HG02870 (cell line): Measurements from ENCODE around the gene S100A7.
"Not testable (repeated sequence)": the region's sequence is repeated elsewhere in the genome, so short reads cannot be mapped to it uniquely, and the experiment has no call there.

Source experiments
- ATAC-seq: cut with Tn5 transposase; IDR thresholded peaks from one replicate; pipeline ENCODE4 v1.9.1; 2021; ENCODE audit warnings: mild to moderate bottlenecking, moderate library complexity; ENCODE audit not compliant: unreplicated experiment

The S100A7 gene

DNA sequence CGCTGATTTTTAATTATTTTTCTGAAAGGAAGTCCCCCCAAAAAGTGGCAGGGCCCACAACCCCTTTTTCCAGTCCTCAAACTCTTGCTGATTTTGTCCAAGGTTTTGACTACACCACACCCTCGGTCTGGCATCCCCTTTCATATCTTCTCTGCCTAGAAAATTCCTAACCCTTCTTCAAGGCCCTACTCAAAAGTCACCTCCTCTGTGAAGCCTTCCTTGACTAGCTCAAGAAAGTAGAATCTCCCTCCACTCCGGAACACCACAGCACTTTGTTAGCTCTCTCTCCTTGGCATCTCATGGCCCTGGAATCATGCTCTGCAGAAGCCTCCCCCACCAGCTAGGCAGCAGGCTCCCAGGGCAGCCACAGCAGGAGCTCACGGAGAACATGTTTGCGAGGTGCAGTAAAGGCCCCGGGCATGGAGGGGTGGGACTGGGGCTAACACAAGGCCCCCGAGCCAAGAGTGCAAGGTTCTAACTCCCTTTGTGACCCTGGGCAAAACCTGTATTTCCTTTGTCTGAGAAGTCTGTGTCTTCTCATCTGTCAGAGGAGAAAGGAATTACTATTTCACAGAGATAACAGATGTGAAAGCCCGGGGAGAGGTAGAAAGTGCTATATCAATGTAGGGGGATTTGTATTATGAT is 17.7 kb upstream of the S100A7 start:
- no peak for ATAC-seq

DNA sequence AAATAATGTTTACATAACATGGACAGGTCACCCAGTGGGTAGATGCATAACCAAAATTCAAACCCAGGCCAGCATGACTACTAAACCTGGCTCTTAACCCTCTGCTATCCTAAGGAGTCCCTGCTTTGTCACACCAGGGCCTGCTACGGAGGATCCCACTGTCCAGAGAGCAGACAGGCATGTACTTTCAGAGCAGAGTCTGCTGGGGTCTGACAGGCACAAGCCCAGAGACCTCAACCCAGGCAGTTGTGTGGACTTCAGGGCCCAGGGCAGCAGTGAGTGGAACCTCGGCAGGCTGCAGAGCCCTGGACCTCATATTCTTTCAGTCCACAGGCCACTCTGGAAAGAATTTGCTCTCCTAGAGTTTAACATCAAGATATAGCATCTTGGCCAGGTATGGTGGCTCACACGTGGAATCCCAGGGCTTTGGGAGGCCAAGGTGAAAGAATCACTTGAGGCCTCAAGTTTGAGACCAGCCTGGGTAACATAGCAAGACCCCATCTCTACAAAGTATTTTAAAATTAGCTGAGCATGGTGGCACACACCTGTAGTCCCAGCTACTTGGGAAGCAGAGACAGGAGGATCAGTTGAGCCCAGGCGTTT is 16.1 kb upstream of the S100A7 start:
- no peak for ATAC-seq

DNA sequence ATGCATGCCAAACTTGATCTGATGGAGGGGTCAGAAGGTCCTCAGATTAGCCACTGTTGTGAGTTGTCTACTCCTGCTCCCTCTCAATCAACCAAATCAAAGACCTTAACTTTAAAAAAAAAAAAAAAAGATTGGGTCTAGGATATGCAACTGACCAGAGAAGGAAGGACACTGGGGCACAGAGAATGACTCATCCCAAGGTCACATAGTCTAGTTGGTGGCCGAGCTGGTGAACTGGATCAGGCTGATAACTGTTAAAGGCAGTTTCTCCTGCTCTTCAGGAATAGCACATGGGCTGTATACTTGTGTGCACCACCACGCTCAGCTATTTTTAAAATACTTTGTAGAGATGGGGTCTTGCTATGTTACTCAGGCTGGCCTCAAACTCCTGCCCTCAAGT is 14.8 kb upstream of the S100A7 start:
- no peak for ATAC-seq

DNA sequence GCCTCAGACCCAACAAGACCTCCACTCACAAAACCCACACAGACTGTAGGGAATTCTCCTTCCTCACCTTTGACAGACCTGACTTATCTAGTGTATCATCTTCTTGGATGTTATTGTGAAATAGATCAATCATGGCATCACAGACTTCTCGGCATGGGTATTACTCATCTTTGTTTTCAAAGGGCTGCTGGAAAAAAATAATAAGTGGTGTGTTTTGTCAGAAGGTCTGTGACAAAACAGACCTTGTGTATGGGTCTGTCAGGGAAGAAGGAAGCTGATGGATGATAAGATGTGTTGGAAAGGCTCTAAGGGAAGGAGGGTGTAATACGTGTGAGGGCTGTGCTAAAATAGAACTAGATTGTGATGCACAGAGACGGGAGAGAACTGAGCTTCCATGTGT is 13.9 kb upstream of the S100A7 start:
- no peak for ATAC-seq

GRCh38 chr1:153470707-153471106 is 10.3 kb upstream of the S100A7 start:
- no peak for ATAC-seq

GRCh38 chr1:153466908-153467307 is 6.5 kb upstream of the S100A7 start:
- no peak for ATAC-seq

DNA sequence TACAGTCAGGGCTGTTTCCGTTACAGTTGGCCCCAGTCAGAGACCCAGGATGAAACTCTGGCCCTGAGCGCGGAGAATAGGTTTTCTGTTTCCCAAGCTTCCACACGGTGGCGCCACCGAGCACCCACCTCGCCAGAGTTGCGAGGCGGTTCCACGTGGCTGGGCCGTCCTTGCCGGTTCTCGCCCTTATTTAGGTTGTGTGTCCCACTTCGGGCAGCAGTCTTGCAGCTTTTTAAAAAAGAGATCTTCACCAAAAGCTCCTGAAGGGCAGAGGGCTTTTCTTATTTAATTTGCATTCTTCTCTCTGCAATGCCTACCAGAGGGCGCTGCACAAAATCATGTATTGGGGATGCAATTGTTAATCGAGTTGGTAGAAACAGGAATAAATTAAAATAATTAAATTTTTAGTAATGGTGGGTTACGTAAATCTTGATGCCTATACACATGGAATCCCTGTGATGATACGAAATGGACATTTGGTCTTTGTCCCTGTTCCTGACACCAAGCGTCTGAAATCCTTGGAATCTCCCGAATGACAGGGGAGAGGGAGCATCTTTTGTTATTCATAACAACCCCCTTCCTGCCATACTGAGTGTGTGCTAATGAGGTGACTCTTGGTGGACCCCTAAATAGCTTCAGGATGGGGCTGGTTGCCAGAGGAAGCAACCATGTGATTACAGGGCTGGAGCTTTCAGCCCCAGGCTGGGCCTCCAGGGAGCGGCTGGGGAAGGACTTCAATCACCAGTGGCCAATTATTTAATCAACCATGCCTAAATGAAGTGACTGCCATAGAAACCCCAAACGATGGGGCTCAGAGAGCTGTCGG is 5.6 kb upstream of the S100A7 start:
- no peak for ATAC-seq

DNA sequence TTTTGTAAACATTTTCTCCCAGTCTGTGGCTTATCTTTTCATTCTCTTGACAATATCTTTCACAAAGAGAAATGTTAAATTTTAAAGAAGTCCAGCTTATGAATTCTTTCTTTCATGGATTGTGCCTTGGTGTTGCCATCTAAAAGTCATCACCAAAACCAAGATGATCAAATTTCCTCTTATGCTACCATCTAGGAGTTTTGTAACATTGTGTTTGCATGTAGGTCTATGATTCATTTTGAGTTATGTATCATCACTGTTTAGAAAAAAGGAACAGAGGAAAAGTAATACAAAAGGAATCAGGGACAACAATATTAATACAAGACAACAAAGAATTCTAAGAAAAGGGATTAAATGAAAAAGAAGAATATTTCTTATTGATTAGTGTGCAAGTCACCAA is 2.3 kb upstream of the S100A7 start:
- not testable (repeated sequence) for ATAC-seq

GRCh38 chr1:153459655-153460054 is 796 bp downstream of the S100A7 start:
- no peak for ATAC-seq

- ATAC-seq = no peak
Measured at GRCh38 chr1:153456396-153456795, 4.1 kb downstream of the S100A7 start.

GRCh38 chr1:153448851-153449250 is 11.6 kb downstream of the S100A7 start:
- ATAC-seq = not testable (repeated sequence)

GRCh38 chr1:153447498-153448170 is 12.8 kb downstream of the S100A7 start:
- ATAC-seq = no peak

GRCh38 chr1:153444078-153444477 is 16.4 kb downstream of the S100A7 start:
- ATAC-seq = no peak

DNA sequence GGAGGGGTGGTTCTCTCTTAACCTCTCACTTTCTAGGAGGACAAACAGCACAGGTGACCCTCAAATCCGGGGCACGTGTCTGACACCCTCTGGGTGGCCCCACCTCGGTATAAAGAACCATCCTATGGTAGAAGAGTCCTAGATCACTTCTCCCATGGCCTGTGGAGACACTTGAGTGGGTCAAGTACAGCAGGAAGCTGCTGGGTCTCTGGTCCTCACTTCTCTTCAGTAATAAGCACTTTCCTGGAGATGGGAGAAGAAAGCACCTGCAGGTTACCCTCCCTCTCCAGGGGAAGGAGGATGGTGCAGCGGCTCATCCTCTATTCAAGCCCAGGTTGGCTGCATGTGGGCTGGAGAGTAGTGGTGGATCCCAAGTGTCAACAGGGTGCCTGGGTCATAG is 17.0 kb downstream of the S100A7 start:
- no peak for ATAC-seq

DNA sequence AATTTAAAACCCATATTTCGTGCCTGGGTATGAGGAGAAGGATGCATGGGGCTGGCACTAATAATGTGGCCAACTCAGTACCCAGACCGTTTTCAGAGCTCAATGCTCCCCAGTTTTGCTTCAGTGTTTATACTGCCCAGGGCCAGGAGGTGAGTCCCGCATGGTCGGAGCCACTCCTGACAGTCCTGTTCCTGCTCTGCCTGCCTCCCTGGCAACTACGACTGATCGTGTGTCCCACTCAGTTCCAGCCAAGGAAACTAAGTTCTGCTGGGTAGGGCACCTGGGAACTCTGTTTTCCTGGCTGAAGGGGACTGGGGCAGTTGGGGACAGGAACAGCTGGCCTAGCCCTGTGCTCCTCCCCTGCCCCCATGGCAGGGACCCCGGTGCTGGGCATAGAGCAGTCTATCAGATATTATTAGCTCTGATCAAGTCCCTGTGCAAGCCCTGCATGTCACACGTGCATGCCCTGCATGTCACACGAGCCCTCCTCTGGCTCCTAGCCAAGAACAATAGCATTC is 19.2 kb downstream of the S100A7 start:
- no peak for ATAC-seq

DNA sequence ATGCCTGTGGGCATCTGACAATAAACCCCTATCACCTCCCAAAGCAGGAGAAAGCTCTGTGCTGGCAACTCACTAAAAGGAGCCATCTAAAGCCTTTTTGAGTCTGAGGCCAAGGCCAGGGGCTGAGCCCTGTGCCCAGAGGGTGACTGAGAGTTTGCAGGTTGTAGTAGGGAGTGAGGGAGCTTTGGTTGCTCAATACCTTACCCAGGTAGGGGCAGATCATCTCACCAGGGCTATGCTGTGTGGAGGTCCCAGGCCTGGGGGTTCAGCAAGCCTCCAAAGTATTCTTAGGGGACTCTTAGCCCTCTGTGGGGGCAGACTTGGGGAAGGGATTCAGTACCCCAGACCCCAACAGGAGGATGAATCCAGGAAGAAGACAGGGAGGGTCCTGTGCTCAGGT is 21.2 kb downstream of the S100A7 start:
- no peak for ATAC-seq

DNA sequence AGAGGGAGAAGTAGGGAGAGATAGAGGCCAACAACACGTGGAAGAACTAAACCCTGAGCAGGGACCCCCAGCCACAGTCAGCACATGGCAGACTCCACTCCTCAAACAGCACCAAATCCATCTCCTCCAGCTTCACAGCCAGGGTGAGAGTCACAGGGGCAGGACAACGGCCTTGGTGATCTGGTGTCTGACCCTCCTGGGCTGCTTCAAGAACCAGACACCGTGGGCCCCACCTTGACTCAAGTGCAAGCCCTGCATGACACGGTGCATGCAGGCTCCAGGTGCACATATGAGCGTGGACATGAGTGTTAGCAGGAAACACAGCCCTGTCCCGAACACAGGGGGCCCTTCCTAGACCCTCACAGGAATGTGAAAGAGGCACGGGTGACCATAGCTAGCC is 21.9 kb downstream of the S100A7 start:
- ATAC-seq = no peak

- ATAC-seq = no peak
Measured at GRCh38 chr1:153437236-153437635, 23.2 kb downstream of the S100A7 start.

- ATAC-seq = no peak
Measured at GRCh38 chr1:153434746-153435455, 25.6 kb downstream of the S100A7 start.

GRCh38 chr1:153432874-153433681 is 27.4 kb downstream of the S100A7 start:
- no peak for ATAC-seq
